HG03558 (cell line): ENCODE measurements around the gene MCFD2.
A peak's percentile ranks its signal among the peaks of the same experiment; 100 is the strongest.

Experiments used
- ATAC-seq: cut with Tn5 transposase; IDR thresholded peaks from one replicate; pipeline ENCODE4 v1.9.1; 2021; ENCODE audit warnings: moderate number of reproducible peaks; ENCODE audit not compliant: unreplicated experiment; ENCODE audit errors: extremely low read depth

MCFD2 gene

GRCh38 chr2:46939626-46940359 is 24.2 kb upstream of the MCFD2 start:
- ATAC-seq, result no peak

- ATAC-seq, result no peak
Measured at GRCh38 chr2:46937471-46937901, 21.9 kb upstream of the MCFD2 start.

GRCh38 chr2:46936566-46936965 is 21.0 kb upstream of the MCFD2 start:
- ATAC-seq, result no peak

GRCh38 chr2:46935071-46935470 is 19.5 kb upstream of the MCFD2 start:
- no peak for ATAC-seq

GRCh38 chr2:46929612-46930011 is 14.0 kb upstream of the MCFD2 start:
- no peak for ATAC-seq

GRCh38 chr2:46926863-46927262 is 11.3 kb upstream of the MCFD2 start:
- ATAC-seq, result no peak

GRCh38 chr2:46925474-46926351 is 10.1 kb upstream of the MCFD2 start:
- no peak for ATAC-seq

GRCh38 chr2:46924608-46925007 is 9.0 kb upstream of the MCFD2 start:
- ATAC-seq, result no peak

GRCh38 chr2:46924038-46924437 is 8.4 kb upstream of the MCFD2 start:
- no peak for ATAC-seq

GRCh38 chr2:46923041-46923528 is 7.5 kb upstream of the MCFD2 start:
- ATAC-seq, result no peak

GRCh38 chr2:46922606-46923005 is 7.0 kb upstream of the MCFD2 start:
- ATAC-seq, result no peak

GRCh38 chr2:46921676-46922448 is 6.3 kb upstream of the MCFD2 start:
- no peak for ATAC-seq

- no peak for ATAC-seq
Measured at GRCh38 chr2:46917628-46918027, 2.0 kb upstream of the MCFD2 start.

- ATAC-seq, result peak; percentile 61
Measured at GRCh38 chr2:46915811-46916630, 415 bp upstream of the MCFD2 start.

GRCh38 chr2:46914578-46915230 is 902 bp downstream of the MCFD2 start:
- ATAC-seq, result no peak

GRCh38 chr2:46913471-46914381 is 1.9 kb downstream of the MCFD2 start:
- no peak for ATAC-seq

GRCh38 chr2:46909771-46910419 is 5.7 kb downstream of the MCFD2 start:
- ATAC-seq, result no peak

- ATAC-seq, result no peak
Measured at GRCh38 chr2:46909150-46909549, 6.5 kb downstream of the MCFD2 start.
